HL-60 (cell line): ENCODE data around the gene PTPRN2.
"Not testable (repeated sequence)": the region's sequence is repeated elsewhere in the genome, so short reads cannot be mapped to it uniquely, and the experiment has no call there.

Experiments used
- DNase-seq, 2 experiments: peaks; one replicate each; pipeline ENCODE4 v3.0.0-alpha.2; 2010 to 2020; ENCODE audit warnings: low read depth in 1 of 2, low spot score in 1 of 2
- H3K27ac ChIP-seq: fragments of 250-450 bp; sonication (Bioruptor Pico); replicated peaks from 2 replicates; pipeline ENCODE4 v1.5.1; 2020; ENCODE audit warnings: mild to moderate bottlenecking, moderate library complexity
- H3K27me3 ChIP-seq: fragments of 250-450 bp; sonication (Bioruptor Pico); 2 replicates; pipeline ENCODE4 v1.5.1; 2021; ENCODE audit warnings: mild to moderate bottlenecking, moderate library complexity; ENCODE audit not compliant: insufficient read depth, poor library complexity, severe bottlenecking
- H3K4me3 ChIP-seq: replicated peaks from 2 replicates; pipeline ENCODE4 v1.5.1; 2011; ENCODE audit warnings: mild to moderate bottlenecking, control low read depth, low read length; ENCODE audit not compliant: insufficient read depth
- CTCF ChIP-seq: IDR thresholded peaks from one replicate; pipeline ENCODE4 v1.5.1; 2011; ENCODE audit warnings: low read length, control low read depth, inconsistent platforms; ENCODE audit not compliant: insufficient read depth
- GABPA ChIP-seq: IDR thresholded peaks from 2 replicates; pipeline ENCODE4 v1.6.1; 2012; ENCODE audit warnings: low read depth
- POLR2AphosphoS5 ChIP-seq: IDR thresholded peaks from 2 replicates; pipeline ENCODE4 v1.6.1; 2012; ENCODE audit warnings: low read depth
- REST ChIP-seq: IDR thresholded peaks from 2 replicates; pipeline ENCODE4 v1.6.1; 2012; ENCODE audit warnings: low read depth; ENCODE audit not compliant: insufficient replicate concordance
- SPI1 ChIP-seq: IDR thresholded peaks from 2 replicates; pipeline ENCODE4 v1.6.1; 2012; ENCODE audit warnings: low read depth, mild to moderate bottlenecking, borderline replicate concordance

PTPRN2 gene

GRCh38 chr7:157938211-157938610 is 649.4 kb downstream of the PTPRN2 start:
- Histone ChIP-seq H3K4me3 (no peak overlapping the region), H3K27ac (no peak overlapping the region), H3K27me3 (no peaks in the 10 kb centered on the region)
- no peak for DNase-seq
- TF ChIP-seq CTCF (no peak), GABPA (no peak), REST (no peak), SPI1 (no peak), POLR2AphosphoS5 (no peak)

- H3K27ac ChIP-seq, result no peak overlapping the region
- no peak overlapping the region for H3K4me3 ChIP-seq
- H3K27me3 ChIP-seq, result no peaks in the 10 kb centered on the region
- DNase-seq, result no peak
- TF ChIP-seq CTCF (no peak), POLR2AphosphoS5 (no peak), GABPA (no peak), SPI1 (no peak), REST (no peak)
Observed at GRCh38 chr7:157937406-157937805, 650.2 kb downstream of the PTPRN2 start.

- Histone ChIP-seq H3K4me3 (no peak overlapping the region), H3K27ac (no peak overlapping the region), H3K27me3 (no peaks in the 10 kb centered on the region)
- TF ChIP-seq CTCF (no peak), GABPA (no peak), POLR2AphosphoS5 (no peak), REST (no peak), SPI1 (no peak)
- no peak for DNase-seq
Observed at GRCh38 chr7:157936976-157937375, 650.6 kb downstream of the PTPRN2 start.

- DNase-seq, H3K4me3 ChIP-seq, H3K27ac ChIP-seq, H3K27me3 ChIP-seq: not testable (repeated sequence)
Observed at GRCh38 chr7:157935721-157936120, 651.9 kb downstream of the PTPRN2 start.

GRCh38 chr7:157933219-157934155 is 654.1 kb downstream of the PTPRN2 start:
- DNase-seq, H3K27ac ChIP-seq, H3K27me3 ChIP-seq, H3K4me3 ChIP-seq: not testable (repeated sequence)
